CD4-positive, alpha-beta T cell treated with Interleukin-15 for 1 hour (primary cell): ENCODE results near the gene CAMTA1.

Experiments used
- DNase-seq: peaks from one replicate; pipeline ENCODE4 v3.0.0-alpha.2; 2020

The CAMTA1 gene

DNA sequence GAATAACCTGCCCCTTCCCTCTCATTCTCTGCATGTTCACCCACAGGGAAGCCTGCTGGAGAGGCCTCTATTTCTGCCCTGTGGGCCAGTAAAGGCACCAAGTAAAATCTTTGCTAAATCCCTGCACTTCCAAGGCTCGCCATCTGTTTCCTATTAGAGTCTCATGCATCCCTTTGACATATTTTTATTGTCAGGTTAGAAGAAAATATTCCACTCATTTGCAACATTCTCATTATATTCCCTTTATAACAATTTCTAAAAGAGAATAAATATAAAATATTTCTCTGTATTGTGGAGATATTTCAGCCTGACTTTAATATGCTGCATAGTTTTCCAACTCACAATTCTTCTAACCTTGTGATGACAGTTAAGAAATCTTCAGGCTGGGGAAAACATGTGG lies 645.4 kb downstream of the CAMTA1 start:
- DNase-seq, result no peak

DNA sequence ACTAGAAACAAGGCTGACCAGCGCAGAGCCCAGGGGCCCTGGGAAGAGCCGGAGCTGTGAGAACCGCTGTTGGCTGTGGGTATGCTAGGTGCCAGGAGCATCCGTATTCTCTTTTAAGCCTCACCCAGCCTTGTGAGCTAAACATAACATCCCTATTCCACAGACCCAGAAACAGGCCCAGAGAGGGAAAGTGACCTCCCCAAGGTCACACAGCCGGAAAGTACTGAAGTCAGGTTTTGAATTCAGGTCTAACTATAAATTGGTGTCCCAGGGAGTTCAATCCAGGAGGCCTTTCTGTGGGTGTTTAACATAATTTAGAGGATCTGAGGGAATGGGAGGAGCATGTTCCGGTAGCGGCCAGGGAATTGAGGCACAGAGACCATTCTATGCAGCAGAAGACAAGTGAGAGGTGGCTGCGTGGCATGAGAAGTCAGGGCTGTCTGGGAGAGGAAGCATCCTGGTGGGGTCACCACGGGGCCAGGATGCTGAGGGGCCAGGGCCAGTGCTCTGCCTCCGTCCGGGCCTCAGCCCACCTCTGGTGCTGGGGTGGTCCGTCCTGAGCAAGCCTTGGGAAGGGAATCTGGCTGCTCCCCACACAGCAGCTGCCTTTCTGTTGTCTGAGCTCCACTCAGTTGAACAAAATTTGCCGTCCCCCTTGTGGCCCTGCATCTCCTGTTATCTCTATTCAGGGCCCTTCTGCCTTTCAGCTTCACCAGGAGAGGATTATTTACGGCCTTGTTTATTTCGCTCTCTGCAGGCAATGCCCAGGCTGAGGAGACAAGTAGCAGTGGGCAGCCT lies 647.0 kb downstream of the CAMTA1 start:
- DNase-seq, result no peak

DNA sequence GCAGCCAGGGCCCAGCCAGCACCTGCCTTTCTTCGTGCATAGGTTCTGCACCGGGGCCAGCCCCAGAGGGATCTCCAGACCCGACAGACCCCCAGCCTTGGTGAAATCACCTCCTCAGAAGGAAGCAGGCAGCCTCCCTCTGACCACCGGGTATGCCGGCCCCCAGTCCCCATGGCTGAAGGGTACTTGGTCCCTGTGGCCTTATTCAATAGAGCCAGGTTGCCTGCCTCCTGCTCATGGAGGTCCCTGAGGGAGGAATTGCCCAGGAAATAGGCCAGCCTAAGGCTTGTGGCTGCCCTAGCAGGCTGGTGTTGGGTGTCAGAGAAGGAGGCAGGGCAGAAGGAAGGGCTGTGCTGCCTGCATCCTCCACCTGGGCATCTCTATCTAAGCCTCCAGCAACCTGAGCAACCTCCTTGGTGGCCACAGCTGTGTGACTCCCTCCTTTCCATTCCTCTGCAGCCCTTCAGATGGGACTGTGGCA lies 647.7 kb downstream of the CAMTA1 start:
- DNase-seq, result no peak

DNA sequence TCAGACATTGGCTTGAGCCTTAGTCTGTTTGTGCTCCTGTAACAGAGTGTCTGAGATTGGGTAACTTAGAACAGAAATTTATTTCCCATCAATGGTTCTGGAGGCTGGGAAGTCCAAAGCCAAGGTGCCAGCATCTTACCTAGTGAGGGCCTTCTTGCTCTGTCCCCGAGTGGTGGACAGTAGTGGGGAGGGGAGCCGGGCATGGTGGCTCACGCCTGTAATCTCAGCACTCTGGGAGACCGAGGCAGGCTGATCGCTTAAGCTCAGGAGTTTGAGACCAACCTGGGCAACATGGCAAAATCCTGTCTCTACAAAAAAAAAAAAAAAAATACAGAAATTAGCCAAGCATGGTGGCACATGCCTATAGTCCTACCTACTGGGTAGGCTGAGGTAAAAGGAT lies 649.3 kb downstream of the CAMTA1 start:
- no peak for DNase-seq

DNA sequence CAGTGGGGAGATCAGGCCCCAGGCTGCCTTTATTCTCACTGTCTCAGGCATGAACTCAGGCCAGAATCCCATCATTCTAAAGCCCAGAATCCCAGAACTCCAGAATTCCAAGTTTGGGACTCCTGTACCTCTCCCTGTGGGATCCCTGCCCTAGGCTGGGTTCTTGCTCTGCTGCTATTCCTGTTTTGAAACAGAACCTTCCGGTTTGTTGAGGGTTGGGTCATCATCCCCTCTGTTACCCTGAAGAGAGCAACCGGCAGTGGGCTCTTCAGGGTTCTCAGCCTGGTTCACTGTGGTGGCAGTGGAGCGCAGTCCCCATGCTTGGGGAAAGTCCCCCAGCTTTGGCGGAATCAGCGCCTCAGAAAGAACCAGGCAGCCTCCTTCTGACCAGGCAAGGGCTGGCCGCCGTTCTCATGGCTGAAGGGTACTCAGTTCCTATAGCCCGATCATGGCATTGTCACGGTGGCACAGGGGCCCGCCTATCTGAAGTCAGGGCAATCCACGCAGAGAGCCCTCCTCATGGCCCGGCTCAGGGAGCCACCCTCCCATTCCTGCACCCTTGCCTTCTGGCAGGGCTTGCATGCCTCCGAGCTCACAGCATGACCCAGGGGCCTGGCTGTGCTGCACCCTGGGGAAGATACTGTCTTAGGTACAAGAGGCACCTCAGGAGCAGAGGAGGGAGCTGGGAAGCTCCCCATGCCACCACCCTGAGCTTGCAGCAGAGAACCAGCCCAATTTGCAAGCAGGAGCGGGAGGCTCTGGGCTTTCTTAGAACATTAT lies 650.2 kb downstream of the CAMTA1 start:
- DNase-seq, result no peak

DNA sequence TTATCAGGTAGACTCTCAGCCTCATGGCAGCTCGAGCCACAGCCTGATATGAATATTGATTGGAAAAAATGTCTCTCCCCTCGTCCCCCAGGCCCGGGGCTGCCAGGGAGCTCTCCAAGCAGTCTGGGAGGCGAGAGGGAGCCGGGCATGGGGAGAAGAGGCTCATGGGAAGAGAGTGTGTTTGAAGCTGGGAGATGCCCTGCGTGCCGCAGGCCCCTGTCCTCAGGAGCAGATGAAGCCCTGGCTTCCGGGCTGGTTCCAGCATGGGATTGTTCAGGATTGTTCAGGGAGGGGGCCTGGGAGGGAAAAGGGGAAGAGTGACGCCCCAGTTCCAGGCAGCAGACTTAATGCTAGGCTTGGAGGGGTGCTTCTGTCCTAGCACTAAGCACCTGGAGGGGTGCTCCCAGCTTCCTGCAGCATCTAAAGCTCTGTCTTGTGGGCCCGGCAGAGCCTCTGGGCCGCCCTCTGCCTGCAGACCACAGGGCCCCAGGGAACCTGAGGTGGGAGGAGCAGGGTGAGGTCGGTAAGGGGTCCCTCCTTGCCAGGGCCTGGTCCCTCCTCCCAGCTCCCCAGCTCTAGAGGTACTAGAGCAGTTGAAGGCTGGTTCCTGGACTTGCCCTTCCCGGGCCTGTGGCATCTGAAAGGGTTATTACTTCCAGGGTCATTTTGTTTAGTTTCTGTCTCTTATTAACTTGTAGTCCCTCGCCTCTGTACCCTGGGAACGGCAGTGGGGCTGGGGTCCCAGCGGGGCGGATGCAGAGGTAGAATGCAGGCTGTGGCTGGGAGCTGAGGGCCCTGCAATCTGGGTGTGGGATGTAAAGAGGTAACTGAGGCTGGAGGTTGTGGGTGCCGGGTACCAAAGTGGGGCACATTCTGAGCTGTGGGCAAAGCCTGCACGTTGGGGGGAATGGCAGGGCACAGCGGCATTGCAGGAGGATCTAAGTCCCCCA lies 651.1 kb downstream of the CAMTA1 start:
- DNase-seq, result no peak

DNA sequence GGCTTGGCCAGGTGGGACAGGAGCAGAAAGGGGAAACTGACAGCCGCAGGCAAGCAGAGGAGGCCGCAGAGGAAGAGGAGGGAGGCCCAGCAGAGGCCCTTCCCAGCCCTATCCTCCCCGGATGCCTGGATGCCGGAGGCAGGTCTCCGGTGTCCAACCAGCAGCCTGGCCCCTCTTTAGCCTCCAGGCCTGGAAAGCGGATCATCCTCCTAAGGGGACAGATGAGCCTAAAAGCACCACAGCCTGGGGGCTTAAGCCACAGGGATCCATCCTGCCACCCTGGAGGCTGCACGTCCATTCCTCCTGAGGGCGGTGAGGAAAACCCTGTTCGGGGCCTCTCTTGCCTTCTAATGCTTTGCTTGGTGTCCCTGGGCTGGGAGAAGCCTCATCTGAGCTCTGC lies 651.8 kb downstream of the CAMTA1 start:
- DNase-seq, result no peak

DNA sequence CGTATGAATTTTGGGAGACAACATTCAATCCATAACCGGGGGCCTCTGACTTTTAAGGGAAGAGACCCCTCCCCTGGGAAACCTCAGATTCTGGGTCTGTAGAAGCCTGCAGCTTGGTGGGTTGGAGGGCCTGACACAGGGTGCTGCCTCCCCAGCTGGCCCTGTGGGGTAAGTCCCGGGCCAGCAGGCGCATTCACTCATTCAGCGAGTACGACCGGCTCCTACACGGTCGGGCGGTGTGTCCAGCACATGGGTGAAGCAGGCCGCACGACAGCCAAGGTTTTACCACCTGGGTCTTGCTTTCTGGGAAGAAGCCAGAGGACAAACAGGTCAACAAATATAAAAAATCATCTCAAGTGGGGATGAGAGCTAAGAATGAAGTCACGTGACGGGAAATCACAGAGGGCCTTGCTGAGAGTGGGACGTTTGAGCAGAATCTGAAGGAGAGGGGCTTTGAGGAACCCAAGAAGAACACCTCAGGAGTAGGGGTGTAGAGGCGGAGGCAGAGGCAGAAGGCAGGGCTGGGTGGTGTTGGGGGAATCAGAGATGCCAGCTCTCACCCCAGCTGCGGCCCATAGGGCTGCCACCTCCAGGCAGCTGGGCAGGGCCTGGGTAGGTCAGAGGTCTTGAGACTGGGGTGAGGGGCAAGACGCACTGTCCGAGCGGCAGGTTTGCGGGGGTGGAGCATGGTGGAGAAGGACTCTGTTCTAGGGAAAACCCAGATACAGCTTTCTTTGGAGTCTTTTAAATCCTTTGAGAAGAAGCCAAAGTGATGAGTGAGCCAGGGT lies 652.5 kb downstream of the CAMTA1 start:
- DNase-seq, result no peak

DNA sequence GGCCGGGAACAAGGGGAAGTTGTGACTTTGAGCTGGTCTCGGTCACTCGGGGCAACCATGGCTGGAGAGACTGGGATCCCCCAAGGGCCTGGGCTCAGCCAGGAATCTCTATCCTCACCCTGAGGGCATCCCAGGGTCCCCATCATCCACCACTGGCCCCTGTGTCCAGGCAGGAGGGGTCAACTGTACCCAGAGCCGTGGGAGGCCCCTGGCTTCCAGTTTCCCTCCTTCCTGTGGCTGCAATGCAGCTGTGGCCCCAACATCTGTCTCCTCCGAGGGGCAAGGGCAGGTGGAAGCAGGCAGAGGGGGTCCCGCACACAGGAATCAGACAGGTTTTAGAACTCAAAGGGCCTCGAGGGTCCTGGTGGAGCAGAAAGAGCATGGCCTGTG lies 653.1 kb downstream of the CAMTA1 start:
- no peak for DNase-seq

DNA sequence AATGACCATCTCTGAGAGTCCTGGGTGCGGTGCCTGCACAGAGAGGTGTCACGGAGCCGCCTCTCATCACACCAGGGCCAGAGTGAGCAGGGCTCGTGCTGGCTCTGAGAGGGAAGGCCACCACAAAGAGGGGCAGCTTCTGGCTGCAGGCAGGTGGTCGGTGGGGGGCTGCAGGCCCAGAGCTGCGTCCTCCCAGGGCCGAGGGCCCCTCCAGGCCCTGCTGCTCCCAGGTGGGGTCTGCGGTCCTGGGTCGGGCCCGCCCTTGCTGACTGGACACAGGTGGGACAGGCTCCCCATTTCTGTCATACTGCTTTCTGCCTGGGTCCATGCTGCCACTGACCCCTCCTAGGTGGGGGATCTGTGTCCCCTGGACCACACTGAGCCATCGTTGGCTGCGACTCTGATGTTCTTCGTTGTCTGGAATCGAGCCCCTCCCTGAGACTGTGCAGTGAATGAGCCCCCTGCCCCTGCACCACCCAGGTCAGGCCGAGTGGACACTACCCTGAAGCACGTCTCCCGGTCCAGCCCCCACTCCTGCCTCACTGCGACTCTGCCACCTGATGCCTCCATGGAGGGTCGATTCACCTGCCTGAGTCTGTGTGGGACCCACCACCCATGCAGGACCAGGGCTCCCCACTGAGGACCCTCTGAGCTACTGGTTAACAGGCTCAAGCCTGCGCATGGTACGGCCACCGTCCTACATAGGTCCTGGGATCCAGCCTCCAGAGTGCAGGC lies 653.8 kb downstream of the CAMTA1 start:
- DNase-seq, result no peak

DNA sequence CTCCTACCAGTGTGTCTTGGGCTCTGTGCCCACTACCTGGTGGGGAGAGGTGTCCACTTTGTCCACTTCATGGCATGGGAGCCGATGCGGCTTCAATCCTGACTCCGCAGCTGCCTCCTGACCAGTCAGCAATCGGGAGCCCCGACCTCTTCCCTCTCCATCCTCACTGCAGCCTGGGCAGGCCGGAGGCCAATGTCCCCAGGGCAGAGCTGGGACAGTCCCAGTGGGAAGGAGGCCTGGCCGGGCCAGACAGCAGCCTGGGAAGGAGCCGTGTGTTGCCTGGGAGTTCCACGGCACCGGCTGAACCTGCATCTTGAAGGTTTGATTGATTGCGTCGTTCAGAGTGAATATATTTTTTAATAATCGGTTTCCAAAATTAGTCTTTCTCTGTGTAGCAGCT lies 654.9 kb downstream of the CAMTA1 start:
- DNase-seq, result no peak

DNA sequence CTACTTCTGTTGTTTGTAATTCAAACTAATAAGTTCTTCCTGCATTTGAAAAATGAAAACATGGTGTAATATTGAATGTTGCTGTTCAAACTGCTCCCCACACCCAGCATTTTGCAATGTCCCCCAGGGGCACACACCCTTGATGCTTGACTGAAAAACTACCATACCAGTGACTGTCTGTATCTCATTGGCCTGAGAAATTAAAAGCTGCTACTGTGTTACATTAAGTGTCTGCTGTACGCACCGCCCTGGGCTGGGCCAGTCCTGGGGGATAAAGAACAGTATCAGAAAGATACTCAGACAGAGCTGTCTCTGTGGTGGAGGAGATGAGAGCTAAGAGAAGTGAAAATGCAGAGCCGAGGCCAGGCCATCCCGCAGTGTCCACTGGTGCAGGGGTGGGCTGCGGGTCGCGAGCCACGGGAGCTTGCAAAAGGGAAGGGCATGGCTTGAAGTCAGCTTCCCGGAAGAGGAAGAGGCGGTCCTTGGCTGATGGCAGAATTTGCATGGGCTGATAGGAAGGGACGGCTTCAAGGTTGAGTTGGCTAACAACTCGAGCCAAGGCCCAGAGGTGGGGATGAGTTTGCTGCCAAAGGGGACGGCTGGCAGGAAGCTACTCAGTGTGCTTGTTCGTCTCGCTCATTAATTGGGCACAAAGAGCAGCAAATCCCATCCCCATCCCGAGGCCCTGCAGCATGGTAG lies 656.0 kb downstream of the CAMTA1 start:
- no peak for DNase-seq

DNA sequence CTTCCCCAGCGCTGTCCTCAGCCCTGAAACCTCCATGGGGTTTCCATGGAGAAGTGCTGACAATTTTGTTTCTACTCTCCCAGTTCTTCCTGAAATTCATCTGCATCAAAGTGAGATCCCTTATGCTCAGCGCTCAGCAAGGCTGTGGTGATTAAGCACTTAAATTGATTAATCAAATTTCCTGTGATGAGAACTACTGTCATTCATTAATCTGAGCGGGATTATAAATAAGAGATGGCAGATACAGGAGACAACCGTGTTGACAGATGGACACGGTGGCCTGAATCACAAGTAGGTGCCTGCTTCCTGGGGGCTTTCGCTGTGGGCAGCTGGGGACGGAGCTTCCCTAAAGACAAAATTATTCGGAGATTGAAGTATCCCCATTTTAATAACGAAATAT lies 656.8 kb downstream of the CAMTA1 start:
- no peak for DNase-seq

DNA sequence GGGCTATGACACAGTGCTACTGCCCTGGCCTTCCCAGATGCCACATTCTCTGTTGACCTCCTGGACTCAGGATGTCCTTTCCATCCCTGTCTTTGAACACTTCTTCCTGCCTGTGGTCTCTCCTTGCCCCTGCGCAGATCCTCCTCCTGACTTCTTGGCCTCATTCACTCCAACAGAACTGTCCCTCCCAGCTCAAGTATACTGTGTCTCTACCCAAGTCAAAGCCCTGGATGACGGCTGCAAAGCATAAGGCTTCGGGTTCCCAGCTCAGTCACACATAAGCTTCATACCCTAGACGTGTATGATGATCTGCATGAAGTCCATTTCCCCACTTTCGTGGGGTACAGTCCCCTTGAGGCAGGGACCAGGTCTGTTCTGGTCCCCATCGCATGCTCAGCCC lies 657.7 kb downstream of the CAMTA1 start:
- DNase-seq, result no peak

DNA sequence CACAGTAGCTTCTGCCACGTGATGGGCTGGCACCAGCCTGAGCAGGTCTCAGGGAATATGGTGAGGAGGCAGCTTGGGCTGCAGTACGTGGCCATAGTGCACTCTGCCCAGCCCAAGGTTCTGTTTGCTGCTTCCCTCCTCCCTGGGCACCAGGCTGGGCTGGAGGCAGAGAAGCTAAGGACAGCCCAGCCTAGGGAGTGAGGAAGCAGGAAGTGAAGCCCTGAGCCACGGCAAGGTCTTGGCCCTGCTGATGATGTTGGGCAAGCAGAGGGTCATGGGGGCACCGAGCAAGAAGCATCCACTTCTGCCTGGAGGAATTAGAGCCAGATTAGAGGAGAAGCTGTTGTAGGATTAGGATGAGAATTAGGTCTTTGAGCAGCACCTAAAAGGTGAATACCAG lies 659.1 kb downstream of the CAMTA1 start:
- DNase-seq, result no peak

DNA sequence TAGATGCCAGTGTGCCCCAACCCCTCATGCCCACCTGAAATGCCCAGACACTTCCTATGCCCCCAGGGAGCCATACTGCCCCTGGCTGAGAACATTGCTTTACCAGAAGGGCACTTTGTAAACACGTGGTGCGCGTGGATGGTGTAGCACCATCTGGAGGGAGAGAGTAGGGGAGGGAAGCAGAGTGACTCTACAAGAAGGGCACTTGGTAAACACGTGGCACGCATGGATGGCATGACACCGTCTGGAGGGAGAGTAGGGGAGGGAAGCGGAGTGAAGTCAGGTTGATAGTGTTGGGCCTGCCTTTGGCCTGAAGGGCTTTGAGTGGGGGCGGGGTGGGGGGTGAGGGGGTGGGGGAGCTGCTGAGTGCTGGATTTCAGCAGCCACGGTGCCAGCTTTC lies 661.8 kb downstream of the CAMTA1 start:
- DNase-seq, result no peak

DNA sequence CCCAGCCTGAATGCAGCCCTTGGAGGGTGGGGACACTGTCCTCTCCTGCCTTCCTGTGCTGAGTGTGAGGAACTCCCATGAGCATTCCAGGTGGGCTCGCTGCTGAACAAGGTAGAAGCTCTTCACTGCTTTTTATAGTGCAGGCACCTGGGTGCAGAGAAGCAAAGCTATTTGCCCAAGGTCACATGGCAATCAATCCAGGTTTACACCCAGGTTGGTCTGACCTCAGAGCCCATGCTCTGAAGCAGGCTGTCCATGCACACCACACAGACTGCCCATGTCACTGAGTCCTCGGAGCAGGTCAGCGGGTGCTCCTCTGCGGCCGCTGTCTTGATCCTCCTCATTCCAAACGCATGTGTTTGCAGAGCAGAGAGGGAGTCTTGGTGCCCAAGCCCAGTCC lies 662.5 kb downstream of the CAMTA1 start:
- no peak for DNase-seq

DNA sequence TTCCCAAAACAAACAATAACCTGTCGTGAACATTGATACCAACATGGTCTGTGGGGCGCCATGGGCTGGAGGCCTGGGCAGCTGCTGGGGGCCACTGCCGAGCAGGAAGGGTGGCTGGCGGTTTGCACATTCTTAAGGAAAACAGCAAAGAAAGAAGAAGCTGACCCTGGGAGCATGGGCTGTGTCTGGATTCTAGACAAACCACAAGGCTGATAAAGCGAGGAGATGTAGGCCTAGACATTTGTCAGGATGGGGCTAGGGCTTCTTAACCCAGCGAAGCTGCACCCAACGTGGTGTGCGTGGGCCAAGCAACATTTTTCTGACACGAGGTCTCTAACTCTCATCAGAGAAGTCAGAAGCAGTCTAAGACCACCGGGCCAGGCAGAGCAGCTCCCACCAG lies 663.7 kb downstream of the CAMTA1 start:
- no peak for DNase-seq

DNA sequence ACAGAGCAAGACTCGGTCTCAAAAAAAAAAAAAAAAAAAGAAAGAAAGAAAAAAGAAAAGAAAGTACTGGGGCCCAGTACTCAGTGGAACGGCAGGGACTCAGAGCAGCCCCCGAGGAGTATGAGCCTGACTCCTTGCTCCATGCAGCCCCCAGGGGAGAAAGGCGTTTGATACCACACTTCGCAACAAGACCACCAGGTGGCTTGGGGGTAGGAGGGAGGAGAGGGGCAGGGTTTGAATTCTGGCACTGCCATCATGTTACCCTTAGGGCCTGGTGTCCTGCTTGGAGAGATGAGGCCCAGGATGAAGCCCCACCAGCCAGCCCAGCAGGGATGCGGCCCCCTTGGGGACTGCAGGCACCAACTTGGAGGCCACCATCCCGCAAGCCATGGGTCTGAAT lies 664.5 kb downstream of the CAMTA1 start:
- no peak for DNase-seq

DNA sequence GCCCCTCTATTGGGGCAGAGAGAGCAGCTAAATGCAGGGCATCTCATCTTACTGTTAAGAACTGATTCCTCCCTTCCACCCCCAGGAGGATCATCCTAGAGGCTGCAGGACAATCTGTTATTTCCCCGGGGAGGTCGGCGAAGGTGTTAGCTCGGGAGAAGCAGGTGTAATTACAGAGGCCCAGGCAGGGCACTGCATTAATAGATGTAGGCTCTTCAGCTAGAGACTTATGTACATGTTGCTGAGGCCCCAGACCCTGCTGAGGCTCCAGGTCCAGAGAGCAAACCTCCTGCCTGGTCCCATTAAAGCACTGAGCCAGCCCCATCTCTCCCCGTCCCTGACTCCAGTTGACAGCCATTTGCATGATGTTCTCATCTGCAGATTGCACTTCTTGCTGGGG lies 665.6 kb downstream of the CAMTA1 start:
- no peak for DNase-seq

DNA sequence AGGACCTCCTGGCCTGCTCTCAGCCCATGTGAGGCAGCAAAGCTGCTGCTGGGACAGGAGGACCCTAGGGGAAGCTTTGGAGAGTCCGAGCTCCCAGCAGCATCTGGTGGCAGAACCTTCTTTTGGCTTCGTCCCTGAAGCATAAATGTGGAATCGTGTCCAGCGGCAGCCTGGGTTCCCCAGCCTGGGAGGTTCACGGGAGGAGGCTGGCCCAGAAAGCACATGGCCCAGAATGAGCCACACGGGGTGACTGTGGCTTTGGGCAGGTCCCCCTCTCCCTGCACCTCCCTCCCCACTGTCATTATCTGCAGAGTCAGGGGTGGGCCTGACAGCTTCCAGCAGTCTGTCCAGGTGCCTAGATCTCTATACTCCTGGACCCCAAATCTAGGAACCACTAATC lies 667.8 kb downstream of the CAMTA1 start:
- DNase-seq, result no peak
